GM12865 (cell line): ENCODE measurements around the gene AKR1B1.

ENCODE experiments used
- DNase-seq: peaks from one replicate; pipeline ENCODE4 v3.0.0; 2010; ENCODE audit warnings: low read depth
- H3K4me3 ChIP-seq: 2 replicates; pipeline ENCODE4 v1.5.1; 2011; ENCODE audit warnings: mild to moderate bottlenecking, low read depth, low read length, control low read depth
- CTCF ChIP-seq: IDR thresholded peaks from 2 replicates; pipeline ENCODE4 v1.5.1; 2011; ENCODE audit warnings: low read length, control low read depth, low read depth, inconsistent platforms; ENCODE audit not compliant: insufficient read depth; ENCODE audit errors: missing control alignments

AKR1B1 gene

GRCh38 chr7:134425777-134426176, 33.1 kb downstream of the AKR1B1 start:
- DNase-seq = no peak
- no peak overlapping the region for H3K4me3 ChIP-seq
- TF ChIP-seq CTCF = no peak

GRCh38 chr7:134422638-134423037, 36.3 kb downstream of the AKR1B1 start:
- no peak overlapping the region for H3K4me3 ChIP-seq
- DNase-seq = no peak
- no peak for TF ChIP-seq CTCF

DNA sequence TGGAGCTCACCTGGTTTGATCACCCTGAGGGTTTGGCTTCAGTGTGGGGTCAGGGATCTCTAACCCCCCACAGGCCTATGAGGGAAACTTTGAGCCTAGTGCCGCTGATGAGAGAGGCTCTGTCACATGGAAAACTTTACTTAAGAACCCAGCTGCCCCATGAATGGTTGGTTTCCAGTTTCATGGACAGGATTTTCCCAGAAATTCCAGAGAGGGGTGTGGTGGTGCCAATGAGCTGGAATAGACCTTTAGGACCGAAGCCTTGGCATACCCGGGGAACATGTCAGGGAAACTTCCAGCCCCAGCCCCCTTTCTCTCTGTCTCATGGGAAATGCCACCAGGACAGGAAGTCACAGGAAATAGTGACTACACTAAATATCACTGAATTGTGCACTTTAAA, 36.9 kb downstream of the AKR1B1 start:
- H3K4me3 ChIP-seq = no peak overlapping the region
- TF ChIP-seq CTCF = no peak
- DNase-seq = no peak

DNA sequence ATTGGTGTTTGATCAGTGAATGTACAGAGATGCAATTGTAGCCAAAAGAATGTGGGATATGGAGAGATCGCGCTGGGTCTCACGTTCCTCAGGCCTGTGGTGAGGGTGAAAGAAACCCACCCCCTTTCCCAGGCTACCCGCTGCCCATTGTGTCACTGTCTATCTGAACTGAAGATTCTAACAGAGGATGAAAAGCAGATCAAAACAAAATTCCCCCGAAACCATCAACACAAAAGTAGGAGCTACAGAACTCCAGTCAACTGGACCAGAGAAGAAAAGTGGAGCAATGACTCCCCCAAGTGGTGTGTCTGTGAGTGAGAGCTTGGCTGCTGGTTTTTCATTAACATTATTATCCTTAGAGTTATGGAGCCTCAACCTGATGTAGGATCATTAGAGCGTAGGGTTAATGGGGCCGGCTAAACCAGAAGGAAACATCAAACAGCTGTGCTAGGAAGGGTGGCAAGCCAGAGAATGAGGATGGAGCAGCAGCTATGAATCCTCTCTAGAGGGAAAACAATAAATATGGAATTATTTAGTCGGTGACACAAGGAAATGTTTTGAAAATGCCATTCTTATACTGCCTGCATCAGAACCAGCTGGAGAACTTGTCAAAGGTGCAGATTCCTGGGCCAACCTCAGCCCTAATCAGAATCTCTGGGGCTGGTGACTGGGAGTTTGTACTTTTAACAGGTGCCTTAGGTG, 38.3 kb downstream of the AKR1B1 start:
- no peak overlapping the region for H3K4me3 ChIP-seq
- peak; percentile 28 for DNase-seq
- TF ChIP-seq CTCF = peak; percentile 43

GRCh38 chr7:134419875-134420274, 39.0 kb downstream of the AKR1B1 start:
- TF ChIP-seq CTCF = no peak
- no peak for DNase-seq
- no peak overlapping the region for H3K4me3 ChIP-seq

GRCh38 chr7:134419085-134419484, 39.8 kb downstream of the AKR1B1 start:
- no peak for TF ChIP-seq CTCF
- H3K4me3 ChIP-seq = no peak overlapping the region
- DNase-seq = no peak

DNA sequence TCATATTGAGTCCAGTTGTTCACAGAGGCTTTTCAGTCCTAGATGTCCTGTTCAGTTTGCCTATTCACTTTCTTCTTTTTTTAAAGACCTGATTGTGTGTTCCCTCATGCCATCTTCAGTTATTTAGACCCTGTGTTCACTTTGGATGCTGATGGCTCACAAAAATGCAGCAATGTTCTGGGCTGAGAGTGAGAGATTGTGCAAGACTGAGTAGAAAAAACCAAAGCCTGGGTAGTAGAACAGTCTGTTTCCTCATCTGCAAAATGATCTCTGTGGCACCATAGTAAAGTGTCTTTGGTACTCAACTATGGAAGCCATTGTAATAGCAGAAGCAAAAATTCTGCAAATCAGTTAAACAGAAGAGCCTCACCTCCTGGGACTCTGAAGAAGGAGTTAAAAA, 43.2 kb downstream of the AKR1B1 start:
- no peak for DNase-seq
- no peak for TF ChIP-seq CTCF
- H3K4me3 ChIP-seq = no peak overlapping the region
